HG03159 (cell line): ENCODE data around the gene SLC24A4.
"Not testable (repeated sequence)": the region's sequence is repeated elsewhere in the genome, so short reads cannot be mapped to it uniquely, and the experiment has no call there.

Experiments
- ATAC-seq: cut with Tn5 transposase; IDR thresholded peaks from one replicate; pipeline ENCODE4 v1.9.1; 2021; ENCODE audit warnings: mild to moderate bottlenecking, moderate library complexity; ENCODE audit not compliant: unreplicated experiment

SLC24A4 gene

DNA sequence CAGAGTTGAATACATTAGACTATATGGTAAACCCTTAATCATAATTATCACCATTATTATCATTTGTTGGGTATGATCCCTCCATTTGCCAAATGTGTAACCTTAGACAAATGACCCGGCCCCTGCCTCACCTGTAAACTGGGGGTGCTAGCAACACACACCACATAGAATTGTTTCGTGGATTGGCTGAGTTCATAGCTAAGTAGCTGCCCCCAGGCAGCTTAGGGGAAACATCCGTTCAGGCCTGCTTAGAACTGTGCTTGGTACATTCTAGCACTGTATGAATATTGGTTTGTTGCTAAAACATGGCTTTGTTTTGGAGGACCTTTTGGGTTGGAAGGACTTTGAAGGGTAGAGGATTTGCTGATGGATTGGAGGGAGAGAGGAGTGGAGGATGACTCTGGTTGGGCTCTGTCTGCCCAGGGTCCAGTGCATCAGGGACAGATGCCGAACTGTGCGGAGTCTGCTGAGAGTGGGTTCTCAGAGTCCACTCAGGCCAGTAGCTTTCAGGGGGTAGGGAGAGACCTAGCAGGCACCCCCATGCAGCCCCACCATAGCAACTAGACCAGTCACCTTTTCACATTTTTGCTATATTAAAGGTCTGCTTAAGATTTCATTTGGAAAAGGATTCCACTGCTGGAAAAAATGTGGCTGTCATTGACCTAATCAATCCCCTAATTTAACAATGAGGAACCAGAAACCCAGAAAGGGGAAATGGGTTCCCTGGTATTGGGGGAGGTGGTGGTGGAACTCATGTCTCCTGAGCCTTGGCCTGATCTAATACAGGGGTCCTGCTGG is 192.8 kb downstream of the SLC24A4 start:
- ATAC-seq = no peak

DNA sequence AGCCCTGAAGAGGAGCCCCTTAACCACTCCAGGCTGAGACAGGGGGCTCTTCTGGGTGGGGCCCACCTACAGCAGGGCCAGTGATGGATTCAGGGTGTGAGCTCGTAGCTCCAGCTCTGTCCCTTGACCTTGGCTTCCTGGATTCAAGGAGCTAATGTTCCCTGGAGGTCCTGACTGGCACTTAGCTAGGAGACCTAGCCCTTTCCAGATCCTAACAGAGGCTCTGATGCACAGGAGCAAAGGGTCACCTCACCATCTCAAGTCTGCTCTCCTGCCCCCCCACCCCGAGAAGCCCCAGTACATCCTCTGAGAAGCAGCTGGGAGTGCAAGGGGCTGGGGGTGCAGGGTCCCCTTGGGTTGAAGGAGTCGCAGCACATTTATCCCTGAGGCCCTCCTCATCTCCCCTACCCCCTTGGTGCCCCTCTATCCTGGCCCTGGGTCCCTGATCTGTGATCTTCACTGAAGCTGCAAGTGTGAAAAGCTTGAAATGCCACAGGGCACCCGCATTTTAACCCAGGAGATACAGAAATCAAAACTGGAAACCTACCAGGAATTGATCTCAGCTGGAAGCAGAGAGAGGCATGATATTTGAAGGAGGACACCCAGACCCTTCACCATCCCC is 193.5 kb downstream of the SLC24A4 start:
- no peak for ATAC-seq

DNA sequence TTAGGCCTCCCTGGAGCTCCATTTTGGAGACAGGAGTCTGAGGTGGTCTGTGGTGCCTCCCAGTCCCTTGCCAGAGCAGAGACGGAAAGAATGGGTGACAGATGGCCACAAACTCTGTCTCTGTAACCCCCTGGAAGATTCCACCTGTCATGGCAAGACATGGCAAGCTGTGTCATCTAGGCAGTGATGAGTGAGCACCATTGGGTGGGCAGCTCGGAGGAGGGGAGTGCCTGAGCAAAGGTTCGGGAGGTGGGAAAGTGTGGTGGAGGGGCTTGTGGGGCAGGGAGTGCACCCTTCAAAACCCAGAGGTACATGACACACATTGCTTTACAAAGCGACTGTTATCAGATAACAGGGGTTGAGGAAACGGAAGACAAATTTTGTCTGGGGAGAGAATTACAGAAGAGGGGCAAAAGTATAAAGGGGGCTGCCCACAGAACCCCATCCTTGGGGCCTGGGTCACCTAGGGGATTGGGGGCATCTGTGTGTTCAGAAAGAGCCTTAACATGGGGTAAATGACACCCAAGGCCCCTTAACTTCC is 194.1 kb downstream of the SLC24A4 start:
- ATAC-seq = no peak

DNA sequence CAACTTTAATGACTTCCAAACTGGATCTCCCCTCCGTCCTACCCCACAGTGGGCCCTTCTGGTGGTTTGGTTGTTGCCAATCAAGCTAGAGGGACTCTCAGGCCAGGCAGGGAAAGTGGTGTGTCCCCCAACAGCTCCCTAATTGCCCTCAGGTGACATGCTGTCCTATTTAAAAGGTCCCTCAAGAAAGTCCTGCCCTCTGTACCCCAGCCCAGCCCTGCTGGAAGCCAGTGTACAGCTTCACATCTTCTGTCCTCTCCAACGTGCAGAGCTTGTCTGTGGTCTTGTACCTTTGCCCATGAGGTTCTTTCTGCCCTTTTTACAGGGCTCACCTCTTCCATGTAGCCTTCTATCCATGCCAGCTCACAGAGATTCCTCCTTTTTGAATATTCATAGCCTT is 194.8 kb downstream of the SLC24A4 start:
- ATAC-seq = no peak

DNA sequence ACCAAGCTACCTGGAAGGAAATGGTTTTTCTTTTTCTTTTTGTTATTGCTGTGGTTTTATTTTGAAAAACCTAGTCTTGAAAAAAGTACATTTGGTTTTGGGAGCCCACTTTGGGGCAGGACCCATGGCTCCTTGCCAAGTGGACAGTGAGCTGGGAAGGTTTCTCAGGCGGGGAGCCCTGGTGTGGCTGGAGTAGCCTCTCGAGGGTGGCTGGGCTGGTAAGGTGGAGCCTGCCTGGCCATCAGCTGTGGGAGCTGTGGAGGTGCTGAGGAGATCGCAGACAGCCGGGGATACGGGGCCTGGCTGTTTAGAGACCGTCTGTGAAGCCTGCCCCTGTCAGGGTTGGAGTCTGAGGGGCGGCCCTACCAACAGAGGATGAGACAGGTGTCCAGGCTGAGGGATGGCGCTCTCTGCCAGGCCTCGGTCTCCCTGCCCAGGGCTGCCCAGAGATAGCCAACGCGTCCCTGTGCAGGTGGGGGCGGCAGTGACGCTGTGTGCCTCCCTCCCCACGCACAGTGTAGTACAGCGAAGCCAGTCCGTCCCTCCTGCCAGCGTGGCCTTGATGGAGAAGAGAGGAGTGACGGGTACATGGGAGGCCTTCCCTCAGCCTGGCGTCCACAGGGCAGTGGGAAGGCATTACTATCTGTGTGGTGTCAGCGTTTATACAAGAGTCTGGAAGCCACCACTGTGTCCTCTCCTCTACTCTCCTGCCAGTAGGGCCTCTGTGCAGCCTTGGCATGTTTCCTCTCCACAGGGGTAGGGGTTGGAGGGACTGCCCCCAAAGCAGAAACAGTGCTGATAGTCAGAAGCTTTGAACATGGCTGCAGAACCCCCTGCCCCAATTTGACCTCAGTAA is 196.5 kb downstream of the SLC24A4 start:
- no peak for ATAC-seq

DNA sequence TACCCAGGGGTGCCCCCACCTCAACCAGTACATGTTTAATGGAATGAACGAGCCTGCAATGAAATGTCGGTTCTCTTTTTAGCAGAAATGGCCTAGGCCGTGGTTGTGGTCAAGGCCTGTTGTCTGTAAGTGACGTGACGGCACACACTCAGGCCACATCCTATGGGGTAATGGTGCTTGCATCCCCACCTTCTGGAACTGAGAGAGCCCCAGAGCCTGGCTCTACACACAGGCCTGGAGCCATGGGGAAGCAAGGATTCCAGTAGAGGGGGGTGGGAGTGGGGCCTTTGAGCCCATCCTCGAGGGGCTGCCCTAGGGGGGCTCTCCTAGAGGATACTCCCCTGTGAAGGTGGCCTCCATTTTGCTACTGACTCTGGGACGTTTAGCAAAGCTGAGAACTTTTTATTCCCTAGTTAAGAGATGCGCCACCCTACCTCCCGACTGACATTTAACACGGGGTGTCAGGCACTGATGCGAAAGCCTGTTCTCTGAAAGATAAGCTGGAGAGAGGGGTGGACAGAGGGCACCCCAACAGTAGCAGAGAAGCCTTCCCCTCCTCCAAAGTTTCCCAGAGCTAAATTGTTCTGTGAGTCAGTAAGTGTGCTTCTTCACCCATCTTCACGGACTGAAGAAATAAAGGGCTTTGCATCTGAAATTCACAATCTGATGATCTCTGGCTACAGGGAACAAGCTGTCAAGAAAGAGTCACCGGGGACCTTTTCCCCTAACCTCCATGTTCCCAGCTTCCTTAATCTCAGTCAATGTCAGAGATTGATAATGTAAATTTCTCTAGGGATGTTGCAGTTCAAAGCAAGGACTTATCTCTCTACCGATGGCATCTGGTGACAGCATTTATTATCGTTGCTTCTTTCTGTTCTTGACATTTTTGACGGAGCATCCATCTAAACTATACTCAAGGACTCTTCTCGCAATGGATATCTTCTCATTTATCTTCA is 197.4 kb downstream of the SLC24A4 start:
- no peak for ATAC-seq

DNA sequence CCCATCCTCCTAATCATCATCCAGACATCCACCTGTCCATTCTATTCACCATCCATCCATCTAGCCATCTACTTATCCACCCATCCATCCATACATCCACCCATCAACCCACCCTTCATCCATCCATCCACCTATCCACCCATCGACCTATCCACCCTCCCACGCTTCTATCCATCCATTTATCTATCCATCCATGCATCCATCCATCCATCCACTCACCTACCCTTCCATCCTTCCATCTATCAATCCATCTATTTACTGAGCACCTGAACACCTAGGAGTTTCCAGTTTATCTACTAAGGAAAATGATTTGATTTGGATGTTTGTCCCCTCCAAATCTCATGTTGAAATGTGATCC is 198.1 kb downstream of the SLC24A4 start:
- no peak for ATAC-seq

DNA sequence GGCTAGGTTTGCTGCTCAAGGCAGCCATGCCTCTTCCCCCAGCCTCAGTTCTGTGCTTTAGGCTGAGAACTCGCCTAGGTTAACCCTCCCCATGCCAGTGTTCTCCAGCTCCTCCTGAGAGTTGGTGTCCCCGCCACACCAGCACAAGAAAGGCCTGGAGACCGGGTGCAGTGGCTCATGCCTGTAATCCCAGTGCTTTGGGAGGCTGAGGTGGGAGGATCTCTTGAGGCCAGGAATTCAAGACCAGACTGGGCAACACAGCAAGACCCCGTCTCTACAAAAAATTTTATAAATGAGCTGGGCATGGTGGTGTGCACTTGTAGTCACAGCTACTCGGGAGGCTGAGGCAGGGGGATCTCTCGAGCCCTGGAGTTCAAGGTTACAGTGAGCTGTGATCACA is 200.8 kb downstream of the SLC24A4 start:
- no peak for ATAC-seq

DNA sequence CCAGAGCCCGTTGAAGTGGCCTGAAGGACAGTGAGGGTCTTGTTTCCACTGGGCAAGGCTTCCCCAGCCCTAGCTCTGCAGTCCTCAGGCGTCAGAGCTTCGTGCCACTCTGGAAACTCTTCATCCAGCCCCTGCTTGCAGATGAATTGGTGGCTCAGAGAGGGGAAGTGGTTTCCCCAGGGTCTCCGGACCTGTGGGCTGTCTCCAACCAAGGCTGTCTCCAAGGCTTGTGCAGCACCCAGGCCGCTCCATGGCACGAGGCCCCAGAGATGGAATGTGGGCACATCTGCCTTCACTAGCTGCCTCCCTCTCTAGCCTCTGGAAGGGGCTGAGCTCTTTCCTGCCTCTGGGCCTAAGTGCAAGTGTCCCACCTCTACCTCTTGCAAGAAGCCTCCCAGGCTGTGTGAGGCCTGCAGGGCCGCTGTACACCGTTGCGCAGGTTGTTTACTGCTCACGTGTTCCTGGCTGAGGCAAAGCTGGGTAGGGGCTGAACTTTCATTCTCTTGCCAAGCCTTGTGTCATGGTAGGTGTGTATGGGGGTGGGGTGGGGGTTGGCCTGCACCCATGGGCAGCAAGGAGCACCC is 201.7 kb downstream of the SLC24A4 start:
- ATAC-seq = no peak

DNA sequence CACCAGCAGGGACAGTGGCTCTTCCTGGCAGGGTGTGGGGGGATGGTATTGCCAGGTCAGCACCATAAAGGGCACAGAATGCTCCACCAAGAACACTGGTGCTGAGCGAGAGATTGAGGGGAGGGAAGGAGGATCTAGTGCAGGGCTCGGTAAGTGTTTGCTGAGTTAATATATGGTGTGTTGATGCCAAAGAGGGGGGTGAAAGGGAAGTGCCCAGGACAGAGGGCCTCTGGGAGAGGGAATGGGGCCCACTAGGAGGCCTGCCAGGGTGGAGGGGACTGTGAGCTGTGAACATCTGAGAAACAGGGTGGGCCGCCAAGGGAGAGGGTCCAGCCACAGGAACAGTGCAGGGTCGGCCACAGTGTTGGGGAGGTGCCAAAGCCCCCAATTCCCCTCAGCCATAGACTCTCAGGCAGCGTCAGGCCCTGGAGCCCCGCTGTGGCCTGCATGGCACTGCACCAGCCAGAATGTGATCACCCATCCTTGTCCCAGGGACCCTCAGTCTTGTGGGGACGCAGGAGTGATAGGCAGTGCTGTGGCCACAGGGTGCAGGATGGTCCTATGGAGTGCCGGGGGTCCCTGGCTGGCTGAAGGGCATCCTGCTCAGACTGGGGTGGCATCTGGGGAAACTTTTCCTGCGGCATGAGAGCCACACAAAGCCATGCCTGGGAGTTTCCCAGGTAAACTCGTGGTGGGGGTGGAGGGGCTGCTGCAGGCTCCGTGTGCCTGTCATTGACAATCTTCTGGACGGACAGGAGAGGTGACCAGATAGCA is 202.5 kb downstream of the SLC24A4 start:
- ATAC-seq = no peak

DNA sequence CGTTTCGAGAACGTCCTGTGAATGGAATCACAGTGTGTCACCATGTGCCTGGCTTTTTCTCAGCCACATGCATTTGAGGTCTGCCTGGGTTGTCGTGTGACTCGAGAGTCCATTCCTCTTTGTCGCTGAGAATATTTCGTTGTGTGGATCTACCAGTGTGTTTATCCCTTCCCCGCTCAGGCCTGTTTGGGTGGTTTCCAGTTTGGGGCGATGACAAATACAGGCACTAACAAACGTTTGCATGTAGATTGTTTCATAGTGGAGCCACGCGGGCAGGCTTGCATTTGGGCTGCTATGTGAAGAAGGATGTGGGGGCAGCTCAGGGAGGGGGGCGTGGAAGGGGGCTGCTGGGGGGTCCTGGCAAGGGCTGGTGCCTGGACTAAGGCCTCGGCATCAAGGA is 204.8 kb downstream of the SLC24A4 start:
- ATAC-seq = no peak

DNA sequence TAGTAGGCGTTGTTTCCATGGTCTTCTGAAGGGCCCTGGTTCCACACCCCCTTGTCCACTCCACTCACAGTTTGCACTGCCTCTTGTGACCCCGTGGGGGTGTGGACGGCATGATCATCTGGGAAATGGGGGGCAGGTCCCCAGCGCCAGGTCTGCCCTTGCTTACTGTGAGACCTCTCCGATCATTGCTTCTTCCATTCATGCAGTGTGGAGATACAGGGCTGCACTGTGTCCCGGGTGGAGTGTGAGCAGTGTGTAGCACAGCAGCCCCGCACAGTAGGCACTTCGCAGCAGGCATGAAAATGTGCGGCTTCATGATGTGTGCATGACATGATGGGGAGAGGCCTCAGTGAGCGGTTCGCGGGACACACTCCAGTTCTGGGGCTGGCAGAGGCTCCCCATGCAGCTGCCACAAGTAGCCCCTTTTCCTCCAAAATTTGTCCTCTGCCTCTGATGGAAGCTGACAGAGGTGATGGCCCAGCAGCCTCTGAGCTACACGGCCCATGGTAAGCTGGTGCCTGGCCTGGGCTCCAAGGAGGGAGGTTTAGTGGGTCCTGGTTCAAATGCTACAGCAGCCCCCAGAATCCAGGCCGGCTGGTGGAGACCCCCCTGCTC is 205.6 kb downstream of the SLC24A4 start:
- ATAC-seq = no peak

DNA sequence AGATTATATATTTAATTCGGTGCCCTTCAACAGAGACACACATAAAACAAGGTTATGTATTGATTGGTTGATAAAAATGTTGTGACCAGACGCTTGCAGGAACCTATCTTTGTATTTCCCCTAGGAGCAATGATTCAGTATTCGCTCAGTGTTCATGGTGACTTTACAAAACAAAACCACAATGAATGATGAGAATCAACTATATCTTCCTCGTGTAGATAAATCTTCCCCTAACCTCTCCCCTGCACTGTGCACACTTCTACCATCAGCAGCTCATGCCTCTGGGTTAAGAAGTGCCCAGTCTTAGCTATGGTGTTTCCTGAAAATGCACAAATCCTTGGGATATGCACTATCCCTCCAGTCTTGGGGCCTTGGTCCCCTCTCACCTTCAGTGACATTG is 206.9 kb downstream of the SLC24A4 start:
- no peak for ATAC-seq

DNA sequence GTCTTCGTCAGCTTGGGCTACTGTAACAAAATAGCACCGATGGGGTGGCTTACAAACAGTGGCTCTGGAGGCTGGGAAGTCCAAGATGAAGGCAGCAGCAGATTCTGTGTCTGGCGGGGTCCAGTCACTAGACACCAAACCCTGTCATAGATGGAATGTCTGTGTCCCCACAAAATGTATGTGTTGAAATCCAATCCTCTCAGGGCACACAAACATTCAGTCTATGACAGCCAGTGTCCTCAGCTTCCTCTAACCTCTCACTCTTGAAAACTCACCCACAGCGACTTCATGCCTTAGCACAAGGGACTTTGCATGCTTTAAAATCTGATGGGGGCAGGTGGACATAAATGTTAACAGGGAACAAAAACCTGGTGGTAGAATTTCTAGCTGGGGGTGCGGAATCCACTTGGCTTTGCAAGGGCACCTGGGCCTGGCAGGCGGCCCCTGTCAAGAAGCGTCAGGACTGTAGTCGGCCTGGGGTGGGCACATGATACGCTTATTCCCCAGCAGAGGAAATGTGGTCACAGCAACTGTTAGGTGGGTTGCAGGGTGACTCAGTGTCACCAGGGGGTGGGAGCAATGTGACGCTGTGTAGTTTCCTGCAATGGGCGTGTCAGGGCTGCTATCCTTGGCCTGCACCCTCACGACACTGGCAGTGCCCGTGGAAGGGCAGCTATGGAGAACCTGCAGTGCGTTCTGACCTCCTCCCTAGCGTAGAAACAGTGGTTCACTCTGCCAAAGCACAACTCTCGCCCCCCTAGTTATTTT is 208.3 kb downstream of the SLC24A4 start:
- no peak for ATAC-seq

DNA sequence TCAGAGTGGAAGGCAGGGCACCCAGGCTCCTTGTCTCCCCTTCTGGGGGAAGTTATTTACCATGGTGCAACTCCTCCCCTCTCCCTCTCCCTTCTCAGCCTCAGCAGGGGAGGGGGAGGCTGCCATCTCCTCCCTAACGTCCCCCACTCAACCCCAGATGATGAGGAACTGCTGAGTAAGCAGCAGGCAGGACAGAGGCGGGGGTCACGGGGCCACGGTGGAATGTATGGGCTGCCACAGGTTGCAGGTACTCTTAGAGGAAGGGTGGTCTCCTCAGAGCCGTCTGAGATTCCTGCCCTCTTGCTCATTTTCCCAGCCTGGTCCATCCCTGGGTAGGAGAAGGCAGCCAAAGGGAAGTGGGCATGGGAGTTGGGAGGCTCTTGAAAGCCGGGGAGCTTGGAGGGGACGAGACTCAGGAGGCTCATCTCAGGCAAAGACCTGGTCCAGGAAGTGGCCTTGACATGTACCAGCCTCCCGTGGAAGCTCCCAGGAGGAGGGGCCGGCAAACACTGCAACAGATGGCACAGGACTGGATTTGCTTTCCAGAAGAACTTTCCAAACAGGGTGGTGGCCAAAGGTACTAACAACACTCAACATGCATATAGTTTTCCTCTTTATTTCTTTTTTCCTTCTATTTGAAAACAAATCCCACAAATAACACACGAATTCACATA is 209.7 kb downstream of the SLC24A4 start:
- ATAC-seq = no peak

DNA sequence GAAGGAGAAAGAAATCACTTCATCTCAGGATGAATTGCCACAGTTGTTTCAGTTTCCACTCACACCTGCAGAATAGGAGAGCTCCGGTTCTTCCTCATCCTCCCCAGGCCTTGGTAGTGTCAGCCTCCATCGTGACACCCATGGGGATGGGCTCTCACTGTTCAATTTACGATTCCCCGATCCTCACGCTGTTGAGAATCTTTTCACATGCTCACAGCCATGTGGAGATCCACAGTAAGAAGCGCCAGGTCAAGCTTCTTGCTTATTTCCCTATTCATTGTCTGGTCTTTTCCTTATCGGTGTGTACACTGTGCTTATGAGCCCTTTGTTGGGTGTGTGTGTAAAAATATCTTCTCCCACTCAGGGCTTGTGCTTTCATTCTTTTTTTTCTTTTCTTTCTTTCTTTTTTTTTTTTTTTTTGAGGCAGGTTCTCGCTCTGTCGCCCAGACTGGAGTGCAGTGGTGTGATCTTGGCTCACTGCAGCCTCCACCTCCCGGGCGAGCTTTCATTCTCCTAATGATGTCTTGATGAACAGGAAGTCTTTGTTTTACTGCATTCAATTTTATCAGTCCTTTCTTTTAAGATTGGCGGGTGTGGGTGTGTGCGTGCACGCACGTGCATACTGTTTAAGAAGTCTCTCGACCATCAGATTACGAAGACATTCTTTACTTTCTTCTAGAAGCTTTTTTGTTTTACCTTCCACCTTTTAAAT is 212.1 kb downstream of the SLC24A4 start:
- ATAC-seq = no peak

DNA sequence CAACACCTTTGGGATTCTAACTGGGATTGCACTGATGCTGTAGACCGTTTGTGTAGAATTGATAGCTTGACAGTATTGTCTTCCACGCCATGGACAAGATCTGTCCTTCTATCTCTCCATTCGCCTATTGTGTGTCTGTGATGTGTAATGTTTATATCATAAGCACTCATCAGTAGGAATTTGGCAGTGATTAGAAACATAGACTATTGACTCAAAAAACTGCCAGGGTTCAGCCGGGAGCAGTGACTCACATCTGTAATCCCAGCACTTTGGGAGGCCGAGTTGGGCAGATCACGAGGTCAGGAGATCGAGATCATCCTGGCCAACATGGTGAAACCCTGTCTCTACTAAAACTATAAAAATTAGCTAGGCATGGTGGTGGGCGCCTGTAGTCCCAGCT is 213.3 kb downstream of the SLC24A4 start:
- not testable (repeated sequence) for ATAC-seq
